Naive thymus-derived CD4-positive, alpha-beta T cell (primary cell): Measurements from ENCODE around the gene C1QL4. TPM values are rescaled to one million over a fixed set of nuclear protein-coding genes. Genes with fewer than 3 reads are reported as not detected.

Experiments used
- ATAC-seq: fragments of 150-1000 bp; cut with Tn5 transposase; 2 replicates; pipeline ENCODE4 v1.10.0; 2021; ENCODE audit warnings: mild to moderate bottlenecking, moderate library complexity
- CTCF ChIA-PET: fragments of 350-600 bp; sonication (Branson Sonifier 250); formaldehyde crosslinking; loops from one replicate; lab custom pipeline; 2021; ENCODE audit warnings: antibody characterized with exemption; lab: Charles Lee
- POLR2A ChIA-PET: fragments of 350-600 bp; sonication (Branson Sonifier 250); formaldehyde crosslinking; loops from one replicate; lab custom pipeline; 2021; ENCODE audit warnings: antibody characterized with exemption, inconsistent platforms; lab: Charles Lee
- DNase-seq, 9 donors: peaks; one replicate each; pipeline versions ENCODE4 v3.0.0 to v3.0.0-alpha.2; 2020 to 2022; ENCODE audit warnings: mixed read lengths in 1 of 9
- H3K27ac ChIP-seq: one replicate; pipeline ENCODE4 v1.7.0; 2013; ENCODE audit warnings: mild to moderate bottlenecking, low read depth, low read length, moderate library complexity
- H3K27me3 ChIP-seq, 2 donors: one replicate each; pipeline ENCODE4 v1.7.0; 2013; ENCODE audit warnings: low read length in 2 of 2, mild to moderate bottlenecking in 2 of 2, moderate library complexity in 2 of 2; ENCODE audit not compliant: control insufficient read depth in 2 of 2, insufficient read depth in 2 of 2
- H3K36me3 ChIP-seq, 3 experiments: 1 replicate in 2 of 3; 2 replicates in 1 of 3; pipeline ENCODE4 v1.7.0; 2013; ENCODE audit warnings: low read length in 3 of 3, mild to moderate bottlenecking in 3 of 3, moderate library complexity in 1 of 3; ENCODE audit not compliant: insufficient read depth in 3 of 3, control insufficient read depth in 2 of 3
- H3K4me1 ChIP-seq, 2 donors: one replicate each; pipeline ENCODE4 v1.7.0; 2013; ENCODE audit warnings: low read length in 2 of 2, mild to moderate bottlenecking in 2 of 2, moderate library complexity in 1 of 2; ENCODE audit not compliant: control insufficient read depth in 2 of 2, insufficient read depth in 2 of 2
- H3K4me3 ChIP-seq: 2 replicates; pipeline ENCODE4 v1.7.0; 2013; ENCODE audit warnings: mild to moderate bottlenecking, low read length
- H3K9me3 ChIP-seq, 3 experiments: 1 replicate in 2 of 3; 2 replicates in 1 of 3; pipeline ENCODE4 v1.7.0; 2013; ENCODE audit warnings: low read length in 3 of 3; ENCODE audit not compliant: control insufficient read depth in 2 of 3
- H3K27ac Mint-ChIP-seq, 9 donors: one replicate each; pipeline ENCODE4 v1.8.0; 2020 to 2022; ENCODE audit warnings: mixed read lengths in 9 of 9, mild to moderate bottlenecking in 8 of 9, moderate library complexity in 5 of 9, inconsistent platforms in 2 of 9
- H3K27me3 Mint-ChIP-seq, 5 donors: one replicate each; pipeline ENCODE4 v1.8.0; 2021 to 2022; ENCODE audit warnings: mixed read lengths in 5 of 5, mild to moderate bottlenecking in 1 of 5
- H3K36me3 Mint-ChIP-seq, 5 donors: one replicate each; pipeline ENCODE4 v1.8.0; 2020 to 2022; ENCODE audit warnings: mixed read lengths in 5 of 5, mild to moderate bottlenecking in 3 of 5, inconsistent platforms in 1 of 5
- H3K4me1 Mint-ChIP-seq, 7 donors: one replicate each; pipeline ENCODE4 v1.8.0; 2020 to 2022; ENCODE audit warnings: mixed read lengths in 7 of 7, mild to moderate bottlenecking in 3 of 7, inconsistent platforms in 1 of 7
- H3K4me3 Mint-ChIP-seq, 10 donors: one replicate each; pipeline ENCODE4 v1.8.0; 2020 to 2022; ENCODE audit warnings: mild to moderate bottlenecking in 10 of 10, mixed read lengths in 10 of 10, moderate library complexity in 6 of 10, inconsistent platforms in 2 of 10
- H3K9me3 Mint-ChIP-seq, 11 donors: one replicate each; pipeline ENCODE4 v1.8.0; 2020 to 2022; ENCODE audit warnings: mixed read lengths in 11 of 11, mild to moderate bottlenecking in 4 of 11, inconsistent platforms in 1 of 11, moderate library complexity in 1 of 11
- intact Hi-C, 2 donors: fragments of 100-400 bp; cut with micrococcal nuclease; formaldehyde crosslinking; loops; one replicate each; pipeline ENCODE4 v1.15.1; 2023
- polyA plus RNA-seq, 2 donors: library from polyadenylated mRNA; unstranded; fragments of 300-500 nt; fragmentation: Illumina TruSeq; gene quantifications; one replicate each; pipeline ENCODE4 v1.2.3, GENCODE V29; 2021
- total RNA-seq, 6 experiments: library from RNA in 5 of 6; stranded (reverse) in 5 of 6; gene quantifications; 1 replicate in 5 of 6; 2 replicates in 1 of 6; pipeline ENCODE4 v1.2.3 and lab custom pipeline; 2021 to 2026

The C1QL4 gene
- total and polyA plus RNA-seq, 7 experiments from 2014 or later = not detected

DNA sequence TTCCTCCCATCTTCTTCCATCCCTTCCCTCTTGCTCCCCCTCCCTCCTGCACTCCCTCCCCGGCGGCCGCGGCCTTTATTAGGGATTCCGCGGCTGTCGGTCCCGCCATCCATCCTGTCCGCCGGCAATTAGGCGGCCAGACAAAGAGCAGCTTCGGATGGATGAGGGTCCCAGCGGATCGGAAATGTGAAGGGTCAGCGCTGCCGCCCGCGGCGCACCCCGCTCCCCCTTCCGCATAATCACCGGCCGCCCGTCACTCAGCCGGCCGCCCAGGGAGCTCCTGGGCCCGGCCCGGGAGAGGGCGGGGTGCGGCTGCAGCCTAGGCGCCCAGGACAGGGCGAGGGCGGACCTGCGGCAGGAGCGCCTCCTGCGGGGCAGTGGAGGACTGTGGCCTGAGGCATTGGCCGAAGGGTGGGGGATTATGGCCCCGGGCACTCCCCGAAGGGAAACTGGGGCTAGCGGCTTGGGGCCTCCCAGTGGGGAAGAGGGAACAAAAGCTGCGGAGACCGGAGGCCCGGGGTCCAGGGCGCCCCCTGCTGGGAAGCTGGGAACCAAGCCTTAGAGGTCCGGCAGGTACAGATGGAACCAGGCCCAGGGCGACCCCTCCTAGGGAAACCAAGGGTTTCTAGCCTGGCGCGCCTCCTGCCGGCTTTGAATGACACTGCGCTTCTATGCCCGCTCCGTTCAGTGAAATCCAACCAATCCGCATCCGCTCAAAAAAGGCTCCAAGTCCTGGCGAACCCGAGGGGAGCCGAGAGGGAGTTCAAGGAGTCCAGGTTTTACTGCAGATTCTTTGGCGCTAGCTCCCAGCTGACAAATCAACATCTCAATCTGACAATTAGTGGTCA is 5.3 kb upstream of the C1QL4 start:
- Histone ChIP-seq H3K27ac (no peak overlapping the region), H3K36me3 (no peaks in the 10 kb centered on the region), H3K9me3 (no peaks in the 10 kb centered on the region), H3K4me3 (peak overlapping the region; percentile 43), H3K4me1 (peaks cover 37 to 46% of the 10 kb centered on the region in 2 donors), H3K27me3 (peaks cover 9 to 27% of the 10 kb centered on the region in 2 donors)
- intact Hi-C loops = loop anchor here (1.0 to 2.0 kb wide), 4 partner anchors 9 to 54 kb away; partner anchors contain the start of gene TROAP (in 1 of the 2)
- Mint-ChIP-seq H3K36me3 (no peaks in the 10 kb centered on the region), H3K4me3 (peak overlapping the region; percentile 61 to 92 (median 76)), H3K4me1 (peaks cover 19 to 59% (median 46%) of the 10 kb centered on the region in 7 donors), H3K27ac (no peak overlapping the region), H3K27me3 (peaks cover 58 to 93% (median 67%) of the 10 kb centered on the region in 5 donors), H3K9me3 (peaks cover 0 to 1% (median 0%) of the 10 kb centered on the region in 11 donors)
- ChIA-PET CTCF (interaction anchor here (0.5 to 3.6 kb wide), 11 partner anchors 9 to 170 kb away, joined by 3 to 21 read pairs (median 5); partner anchors contain the start of genes PRPH and TROAP), POLR2A (interaction anchor here (0.9 kb wide), 1 partner anchor 25 kb away, joined by 4 read pairs; the partner anchor contains the start of gene SPATS2)
- ATAC-seq (peak; percentile 82), DNase-seq (peak; percentile 30 to 83 (median 61))

DNA sequence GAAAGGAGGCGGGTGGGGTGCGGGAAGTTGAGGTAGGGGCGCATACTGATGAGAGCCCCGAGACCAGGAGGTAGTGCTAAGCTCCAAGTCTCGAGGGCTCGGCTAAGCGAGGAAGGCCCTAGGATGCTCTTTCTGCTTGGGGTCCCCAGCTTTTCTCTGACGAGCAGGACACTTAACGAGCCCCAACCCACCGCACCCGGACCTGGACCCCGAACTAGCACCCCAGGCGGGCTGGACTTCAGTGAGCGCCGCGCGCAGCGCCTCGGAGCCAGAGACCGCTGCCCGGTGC is 4.7 kb upstream of the C1QL4 start:
- peak overlapping the region in 6 of 10 donors; percentile 47 to 92 (median 72) for H3K4me3 Mint-ChIP-seq
- H3K27ac ChIP-seq = no peak overlapping the region
- POLR2A ChIA-PET = interaction anchor here (0.9 kb wide), 1 partner anchor 25 kb away, joined by 4 read pairs; the partner anchor contains the start of gene SPATS2
- DNase-seq = no peak
- no peaks in the 10 kb centered on the region for H3K36me3 ChIP-seq
- CTCF ChIA-PET = interaction anchor here (0.8 to 3.6 kb wide), 6 partner anchors 8 to 171 kb away, joined by 3 to 21 read pairs (median 7); partner anchors contain the start of gene PRPH
- H3K4me3 ChIP-seq = no peak overlapping the region
- ATAC-seq = no peak
- intact Hi-C loops = loop anchor here (1.0 to 2.0 kb wide), 4 partner anchors 8 to 53 kb away; partner anchors contain the start of gene TROAP (in 1 of the 2)
- H3K27ac Mint-ChIP-seq = no peak overlapping the region
- peaks cover 17 to 59% (median 46%) of the 10 kb centered on the region in 7 donors for H3K4me1 Mint-ChIP-seq
- peaks cover 58 to 93% (median 67%) of the 10 kb centered on the region in 5 donors for H3K27me3 Mint-ChIP-seq
- H3K4me1 ChIP-seq = peaks cover 37 to 43% of the 10 kb centered on the region in 2 donors
- peaks cover 0 to 1% (median 0%) of the 10 kb centered on the region in 11 donors for H3K9me3 Mint-ChIP-seq
- H3K36me3 Mint-ChIP-seq = no peaks in the 10 kb centered on the region
- peaks cover 9 to 24% of the 10 kb centered on the region in 2 donors for H3K27me3 ChIP-seq
- no peaks in the 10 kb centered on the region for H3K9me3 ChIP-seq

DNA sequence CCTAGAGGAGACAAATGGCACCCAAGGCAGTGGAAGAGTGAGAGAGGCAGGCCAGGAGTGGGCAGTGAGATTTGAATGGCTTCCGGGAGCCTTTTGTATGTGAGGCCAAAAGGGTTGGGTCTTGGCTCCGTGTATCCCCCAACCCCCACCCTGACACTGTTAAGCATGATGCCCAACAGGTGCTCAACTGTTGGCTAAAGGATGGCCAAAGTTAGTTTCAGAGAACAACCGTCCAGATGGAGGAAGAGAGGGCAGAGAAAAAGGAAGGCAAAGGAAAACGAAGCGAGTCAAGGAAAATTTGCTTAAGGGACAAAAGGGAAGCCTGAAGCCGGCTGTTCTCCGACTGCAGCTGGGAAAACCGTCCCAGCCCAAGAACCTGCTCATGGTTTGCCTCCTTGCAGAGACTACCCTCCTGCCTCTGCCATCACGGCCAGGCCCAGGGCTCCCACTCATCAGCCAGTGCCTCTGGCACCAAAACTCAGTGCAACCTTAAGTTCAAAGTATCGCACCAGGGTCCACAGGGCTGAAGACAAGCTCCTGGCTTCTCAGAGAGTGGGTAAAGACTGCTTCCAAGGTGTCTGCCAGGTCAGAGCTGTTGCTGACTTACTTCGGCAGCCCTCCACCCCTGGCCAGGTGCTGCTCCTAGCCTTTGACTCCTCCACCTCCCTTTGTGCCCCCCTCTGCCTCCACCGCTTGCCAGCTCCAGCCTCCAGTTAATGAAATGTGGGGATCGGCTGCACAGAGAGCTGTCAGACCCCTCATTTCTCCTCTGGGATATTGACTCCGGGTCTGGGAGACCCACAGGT is 4.2 kb upstream of the C1QL4 start:
- Histone ChIP-seq H3K9me3 (no peaks in the 10 kb centered on the region), H3K4me3 (no peak overlapping the region), H3K27me3 (peaks cover 6 to 27% of the 10 kb centered on the region in 2 donors), H3K27ac (no peak overlapping the region), H3K4me1 (peaks cover 34 to 40% of the 10 kb centered on the region in 2 donors), H3K36me3 (no peaks in the 10 kb centered on the region)
- H3K27me3 Mint-ChIP-seq = peaks cover 53 to 90% (median 63%) of the 10 kb centered on the region in 5 donors
- H3K4me3 Mint-ChIP-seq = peak overlapping the region in 6 of 10 donors; percentile 19 to 92 (median 62)
- no peak for ATAC-seq
- peaks cover 0 to 1% (median 0%) of the 10 kb centered on the region in 11 donors for H3K9me3 Mint-ChIP-seq
- H3K4me1 Mint-ChIP-seq = peaks cover 11 to 56% (median 42%) of the 10 kb centered on the region in 7 donors
- intact Hi-C loops = no loop called here
- H3K27ac Mint-ChIP-seq = peak overlapping the region in 1 of 9 donors; percentile 25
- no peaks in the 10 kb centered on the region for H3K36me3 Mint-ChIP-seq
- DNase-seq = no peak
- CTCF ChIA-PET = interaction anchor here (0.8 to 3.6 kb wide), 5 partner anchors 8 to 171 kb away, joined by 3 to 21 read pairs (median 8); partner anchors contain the start of gene PRPH
- POLR2A ChIA-PET = no interaction called here

DNA sequence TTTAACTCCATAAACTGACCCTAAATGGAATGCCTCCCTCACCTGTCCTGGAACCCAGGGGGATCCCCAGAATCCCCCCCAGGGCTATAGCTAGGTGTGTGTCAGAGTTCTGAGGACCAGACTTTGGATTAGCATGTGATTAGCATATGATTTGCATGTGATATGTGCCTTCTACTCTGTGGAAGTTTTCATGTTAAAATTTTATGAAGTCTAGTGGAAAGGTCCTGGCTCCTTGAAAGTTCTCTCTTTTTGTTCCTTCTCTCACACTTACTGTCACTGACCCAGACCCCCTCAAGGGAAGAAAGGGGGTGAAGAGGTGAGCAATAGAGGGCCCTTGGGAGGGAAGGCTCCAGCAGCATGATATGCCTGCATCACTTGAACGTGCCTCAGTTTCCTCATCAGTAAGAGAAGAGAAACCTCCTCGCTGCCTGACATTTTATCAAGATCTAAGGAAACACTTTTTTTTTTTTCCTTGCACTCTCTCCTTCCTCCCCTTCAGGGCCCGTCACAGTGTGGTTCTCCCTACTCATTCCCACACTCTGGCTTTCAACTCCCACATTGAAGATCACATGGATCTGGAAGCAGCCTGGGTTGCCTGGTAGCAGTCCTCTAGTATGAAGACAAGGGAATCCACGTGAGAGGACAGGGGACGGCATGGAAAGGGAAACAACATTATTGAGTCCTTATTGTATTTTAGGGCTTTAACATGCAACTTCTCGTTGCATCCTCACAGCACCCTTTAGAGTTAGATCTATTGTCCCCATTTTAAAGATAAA is 3.3 kb upstream of the C1QL4 start:
- H3K9me3 Mint-ChIP-seq = peaks cover 0 to 2% (median 0%) of the 10 kb centered on the region in 11 donors
- DNase-seq (no peak), ATAC-seq (no peak)
- H3K36me3 Mint-ChIP-seq = no peaks in the 10 kb centered on the region
- Histone ChIP-seq H3K9me3 (no peaks in the 10 kb centered on the region), H3K4me1 (peaks cover 27 to 32% of the 10 kb centered on the region in 2 donors), H3K36me3 (no peaks in the 10 kb centered on the region), H3K27me3 (peaks cover 0 to 28% of the 10 kb centered on the region in 2 donors), H3K4me3 (no peak overlapping the region), H3K27ac (no peak overlapping the region)
- peaks cover 52 to 88% (median 62%) of the 10 kb centered on the region in 5 donors for H3K27me3 Mint-ChIP-seq
- CTCF ChIA-PET = interaction anchor here (3.6 kb wide), 1 partner anchor 13 kb away, joined by 15 read pairs; no protein-coding TSS in a partner anchor
- POLR2A ChIA-PET = no interaction called here
- no peak overlapping the region for H3K27ac Mint-ChIP-seq
- H3K4me1 Mint-ChIP-seq = peaks cover 11 to 53% (median 40%) of the 10 kb centered on the region in 7 donors
- H3K4me3 Mint-ChIP-seq = peak overlapping the region in 2 of 10 donors; percentile 19 to 20
- intact Hi-C loops = no loop called here

DNA sequence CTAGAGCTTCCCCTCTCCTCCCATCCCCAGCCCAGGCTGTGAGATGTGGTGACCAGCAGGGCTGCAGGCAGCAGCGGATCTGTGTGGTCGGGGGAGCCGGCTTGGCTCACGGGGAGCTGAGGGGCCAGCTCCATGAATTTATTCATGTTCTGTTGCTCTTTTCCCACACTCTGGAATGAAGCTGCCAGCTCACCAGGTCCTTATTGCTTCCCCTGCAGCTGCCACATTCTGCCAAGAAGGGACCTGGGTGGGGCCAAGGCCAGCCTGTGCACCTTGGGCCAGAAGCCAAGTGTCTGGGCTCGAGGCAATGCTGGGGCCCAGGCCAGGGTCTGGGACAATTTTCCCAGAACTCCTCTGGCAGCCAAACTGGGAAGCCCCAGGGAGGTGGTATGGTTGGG is 2.5 kb upstream of the C1QL4 start:
- ChIA-PET CTCF (no interaction called here), POLR2A (interaction anchor here (1.3 kb wide), 1 partner anchor 15 kb away, joined by 3 read pairs; no protein-coding TSS in a partner anchor)
- H3K4me3 Mint-ChIP-seq = no peak overlapping the region
- Histone ChIP-seq H3K27ac (no peak overlapping the region), H3K4me1 (peaks cover 27 to 32% of the 10 kb centered on the region in 2 donors), H3K9me3 (no peaks in the 10 kb centered on the region), H3K36me3 (no peaks in the 10 kb centered on the region), H3K27me3 (peaks cover 0 to 30% of the 10 kb centered on the region in 2 donors), H3K4me3 (no peak overlapping the region)
- no peak overlapping the region for H3K27ac Mint-ChIP-seq
- H3K4me1 Mint-ChIP-seq = peaks cover 11 to 55% (median 43%) of the 10 kb centered on the region in 7 donors
- intact Hi-C loops = loop anchor here in 1 of 2 donors (5.0 kb wide), 1 partner anchor 357 kb away; no protein-coding TSS in a partner anchor
- peaks cover 58 to 93% (median 67%) of the 10 kb centered on the region in 5 donors for H3K27me3 Mint-ChIP-seq
- no peak for ATAC-seq
- DNase-seq = no peak
- H3K9me3 Mint-ChIP-seq = peaks cover 0 to 1% (median 0%) of the 10 kb centered on the region in 11 donors
- H3K36me3 Mint-ChIP-seq = peaks cover 0 to 2% (median 0%) of the 10 kb centered on the region in 5 donors
